A549 (cell line): Measurements from ENCODE around the gene ZNF346. TPM values are rescaled to one million over a fixed set of nuclear protein-coding genes. Genes with fewer than 3 reads are reported as not detected.
A peak's percentile ranks its signal among the peaks of the same experiment; 100 is the strongest.
"Not testable (repeated sequence)": the region's sequence is repeated elsewhere in the genome, so short reads cannot be mapped to it uniquely, and the experiment has no call there.

Experiments
- ATAC-seq, 2 experiments: fragments of 200-7000 bp in 1 of 2; fragments of >200 bp in 1 of 2; cut with Nextera tagmentation in 1 of 2; cut with Tn5 transposase in 1 of 2; 3 replicates each; pipeline versions ENCODE4 v1.8.0 to v1.9.1; 2018 to 2020; ENCODE audit warnings: mild to moderate bottlenecking in 1 of 2, moderate library complexity in 1 of 2
- CTCF ChIA-PET: fragments of 300-600 bp; sonication (Branson Sonifier 250); formaldehyde crosslinking; extraction: SDS; loops from one replicate; lab custom pipeline; 2021; ENCODE audit warnings: antibody characterized with exemption, inconsistent platforms; lab: Yijun Ruan, JAX
- POLR2A ChIA-PET: fragments of 350-600 bp; formaldehyde crosslinking; extraction: SDS; loops from one replicate; lab custom pipeline; 2021; ENCODE audit warnings: antibody characterized with exemption, inconsistent platforms; lab: Yijun Ruan, JAX
- DNase-seq, 2 experiments: peaks; one replicate each; pipeline versions ENCODE4 v3.0.0 to v3.0.0-alpha.2; 2011 to 2016; ENCODE audit warnings: low read depth in 1 of 2, low spot score in 1 of 2
- FAIRE-seq: peaks from 2 replicates; lab custom pipeline; 2011; peaks lifted over from hg19 to GRCh38; lab: Jason Lieb, UNC
- H3K27ac ChIP-seq, 2 experiments: fragments of >200 bp; sonication (Bioruptor Twin); formaldehyde crosslinking; 3 replicates each; pipeline ENCODE4 v1.5.1; 2016 to 2017
- H3K4me1 ChIP-seq: fragments of >200 bp; sonication (Bioruptor Twin); formaldehyde crosslinking; 3 replicates; pipeline ENCODE4 v1.6.1; 2016
- H3K4me2 ChIP-seq: fragments of >200 bp; sonication (Bioruptor Twin); formaldehyde crosslinking; 3 replicates; pipeline ENCODE4 v1.6.1; 2016
- H3K4me3 ChIP-seq: fragments of >200 bp; sonication (Bioruptor Twin); formaldehyde crosslinking; 3 replicates; pipeline ENCODE4 v1.5.1; 2016
- H3K9me3 ChIP-seq: fragments of >200 bp; sonication (Bioruptor Twin); formaldehyde crosslinking; 3 replicates; pipeline ENCODE4 v1.6.1; 2016
- BCL3 ChIP-seq: fragments of >200 bp; sonication (Bioruptor Twin); formaldehyde crosslinking; IDR thresholded peaks from 3 replicates; pipeline ENCODE4 v1.6.1; 2016
- CHD2 ChIP-seq: fragments of 150-350 bp; IDR thresholded peaks from 2 replicates; pipeline ENCODE4 v1.6.1; 2014; ENCODE audit warnings: low read length; ENCODE audit not compliant: partially characterized antibody
- CTCF ChIP-seq: fragments of >200 bp; sonication (Bioruptor Twin); formaldehyde crosslinking; IDR thresholded peaks from 3 replicates; pipeline ENCODE4 v1.5.1; 2016
- EHMT2 ChIP-seq: fragments of 200-600 bp; sonication (generic); IDR thresholded peaks from 2 replicates; pipeline ENCODE4 v1.6.1; 2016; ENCODE audit warnings: antibody characterized with exemption, low read depth, mild to moderate bottlenecking, moderate library complexity
- FOSB ChIP-seq: fragments of 250-450 bp; sonication (Bioruptor Pico); IDR thresholded peaks from 2 replicates; pipeline ENCODE4 v1.5.0; 2020; ENCODE audit warnings: mild to moderate bottlenecking, moderate library complexity
- GATA3 ChIP-seq: IDR thresholded peaks from 2 replicates; pipeline ENCODE4 v1.6.1; 2012; ENCODE audit warnings: borderline replicate concordance
- HOXA7 ChIP-seq: fragments of 250-450 bp; sonication (Bioruptor Pico); IDR thresholded peaks from 2 replicates; pipeline ENCODE4 v1.5.0; 2020; ENCODE audit warnings: mild to moderate bottlenecking, moderate library complexity
- HOXB13 ChIP-seq: fragments of 250-450 bp; sonication (Bioruptor Pico); IDR thresholded peaks from 2 replicates; pipeline ENCODE4 v1.5.0; 2020; ENCODE audit warnings: low read depth, mild to moderate bottlenecking, moderate library complexity
- KDM5A ChIP-seq: fragments of 200-600 bp; sonication (generic); IDR thresholded peaks from 2 replicates; pipeline ENCODE4 v1.6.1; 2016; ENCODE audit warnings: antibody characterized with exemption, mild to moderate bottlenecking
- MAX ChIP-seq: IDR thresholded peaks from 2 replicates; pipeline ENCODE4 v1.6.1; 2012
- MAZ ChIP-seq: fragments of 150-350 bp; IDR thresholded peaks from 2 replicates; pipeline ENCODE4 v1.6.1; 2014; ENCODE audit warnings: antibody characterized with exemption, low read depth, low read length, borderline replicate concordance
- NPAS2 ChIP-seq: fragments of 250-450 bp; sonication (Bioruptor Pico); IDR thresholded peaks from 2 replicates; pipeline ENCODE4 v1.8.0; 2022; ENCODE audit warnings: mild to moderate bottlenecking, moderate library complexity, borderline replicate concordance
- NR3C1 ChIP-seq: fragments of >200 bp; sonication (Bioruptor Twin); formaldehyde crosslinking; IDR thresholded peaks from 3 replicates; pipeline ENCODE4 v1.6.1; 2017
- POLR2A ChIP-seq: IDR thresholded peaks from 2 replicates; pipeline ENCODE4 v1.6.1; 2012; ENCODE audit warnings: mild to moderate bottlenecking, low read length
- POLR2AphosphoS2 ChIP-seq: conservative IDR thresholded peaks from 2 replicates; pipeline ENCODE4 v1.6.1; 2012; ENCODE audit warnings: low read length, improper control_type of control experiment, inconsistent platforms
- RAD21 ChIP-seq, 2 experiments: fragments of >200 bp in 1 of 2; sonication (Bioruptor Twin) in 1 of 2; formaldehyde crosslinking in 1 of 2; IDR thresholded peaks in 1 of 2; conservative IDR thresholded peaks in 1 of 2; 2 replicates in 1 of 2; 3 replicates in 1 of 2; pipeline ENCODE4 v1.6.1; 2012 to 2018; ENCODE audit warnings: inconsistent platforms in 1 of 2
- RARB ChIP-seq: fragments of 250-450 bp; sonication (Bioruptor Pico); IDR thresholded peaks from 2 replicates; pipeline ENCODE4 v1.8.0; 2021; ENCODE audit warnings: mild to moderate bottlenecking, moderate library complexity
- RCOR1 ChIP-seq: fragments of 150-350 bp; IDR thresholded peaks from 2 replicates; pipeline ENCODE4 v1.6.1; 2014; ENCODE audit warnings: antibody characterized with exemption, low read length, low read depth
- SMC3 ChIP-seq: fragments of >200 bp; sonication (Bioruptor Twin); formaldehyde crosslinking; IDR thresholded peaks from 3 replicates; pipeline ENCODE4 v1.6.1; 2018; ENCODE audit warnings: inconsistent platforms
- SREBF2 ChIP-seq: fragments of 450-650 bp; IDR thresholded peaks from 2 replicates; pipeline ENCODE4 v1.6.1; 2014; ENCODE audit warnings: mild to moderate bottlenecking, moderate library complexity
- TP53 ChIP-seq: fragments of 250-450 bp; sonication (Bioruptor Pico); IDR thresholded peaks from 2 replicates; pipeline ENCODE4 v1.5.0; 2021; ENCODE audit warnings: mild to moderate bottlenecking, moderate library complexity
- ZC3H11A ChIP-seq: fragments of 450-650 bp; IDR thresholded peaks from 2 replicates; pipeline ENCODE4 v1.6.1; 2014; ENCODE audit warnings: antibody characterized with exemption, mild to moderate bottlenecking
- WGBS: methylation state at CpG from one replicate; pipeline ENCODE4 v1.1.6; 2017; ENCODE audit errors: missing lambda C conversion rate; 5-methylcytosine and 5-hydroxymethylcytosine counted together
- polyA plus RNA-seq, 4 experiments: library from polyadenylated mRNA; depleted of rRNA in 3 of 4; stranded (reverse); fragments of >200 nt; fragmentation: RNase III in 1 of 4; extraction: RNeasy Plus Mini Kit Qiagen cat#74134 plus additional on column Dnase treatment in 1 of 4; gene quantifications; 2 replicates in 3 of 4; 3 replicates in 1 of 4; pipeline ENCODE4 v1.2.3, GENCODE V29; 2011 to 2017
- TF ChIP-seq, protein P1 (sequence below): fragments of 450-650 bp; IDR thresholded peaks from 2 replicates; pipeline ENCODE4 v1.6.1; 2014; ENCODE audit warnings: antibody characterized with exemption

ZNF346 gene
- polyA plus RNA-seq, 2 of the 4 experiments (the other 2 are of a cell fraction) = 13.5 to 14.1 TPM

GRCh38 chr5:176987583-176987982 is 34.9 kb upstream of the ZNF346 start:
- Histone ChIP-seq H3K4me1 (peaks cover 11% of the 10 kb centered on the region), H3K9me3 (no peaks in the 10 kb centered on the region), H3K4me3 (no peak overlapping the region), H3K27ac (no peak overlapping the region), H3K4me2 (no peak overlapping the region)
- ChIA-PET CTCF (interaction anchor here (1.2 kb wide), 1 partner anchor 9 kb away, joined by 3 read pairs; no protein-coding TSS in a partner anchor), POLR2A (no interaction called here)
- WGBS = 96% methylated on average over 3 of the region's 3 CpGs
- FAIRE-seq (no peak), DNase-seq (no peak), ATAC-seq (no peak)
- no peak for TF ChIP-seq ZC3H11A
- no peak for TF ChIP-seq HOXB13 (CRISPR knock-in tag)
- TF ChIP-seq RCOR1 = no peak
- no peak for TF ChIP-seq FOSB
- no peak for TF ChIP-seq MAZ
- TF ChIP-seq KDM5A = no peak
- TF ChIP-seq HOXA7 (CRISPR knock-in tag) = no peak

DNA sequence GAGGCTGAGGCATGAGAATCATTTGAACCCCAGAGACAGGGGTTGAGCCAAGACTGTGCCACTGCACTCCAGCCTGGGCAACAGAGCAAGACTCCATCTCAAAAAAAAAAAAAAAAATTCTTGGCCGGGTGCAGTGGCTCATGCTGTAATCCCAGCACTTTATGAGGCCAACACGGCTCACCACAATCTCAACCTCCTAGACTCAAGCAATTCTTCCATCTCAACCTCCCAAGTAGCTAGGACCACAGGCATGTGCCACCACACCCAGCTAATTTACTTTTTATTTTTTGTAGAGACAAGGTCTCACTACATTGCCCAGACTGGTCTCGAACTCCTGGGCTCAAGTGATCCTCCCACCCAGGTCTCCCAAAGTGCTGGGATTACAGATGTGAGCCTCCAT is 29.4 kb upstream of the ZNF346 start:
- H3K27ac ChIP-seq, H3K4me2 ChIP-seq, POLR2A ChIA-PET, ATAC-seq, FAIRE-seq, DNase-seq, H3K4me3 ChIP-seq, H3K9me3 ChIP-seq: not testable (repeated sequence)
- 92% methylated on average over 3 of the region's 3 CpGs for WGBS
- H3K4me1 ChIP-seq = peaks cover 16% of the 10 kb centered on the region
- CTCF ChIA-PET = interaction anchor here (0.9 to 1.0 kb wide), 2 partner anchors 12 to 363 kb away, joined by 3 to 5 read pairs; partner anchors contain the start of genes EIF4E1B and SNCB

DNA sequence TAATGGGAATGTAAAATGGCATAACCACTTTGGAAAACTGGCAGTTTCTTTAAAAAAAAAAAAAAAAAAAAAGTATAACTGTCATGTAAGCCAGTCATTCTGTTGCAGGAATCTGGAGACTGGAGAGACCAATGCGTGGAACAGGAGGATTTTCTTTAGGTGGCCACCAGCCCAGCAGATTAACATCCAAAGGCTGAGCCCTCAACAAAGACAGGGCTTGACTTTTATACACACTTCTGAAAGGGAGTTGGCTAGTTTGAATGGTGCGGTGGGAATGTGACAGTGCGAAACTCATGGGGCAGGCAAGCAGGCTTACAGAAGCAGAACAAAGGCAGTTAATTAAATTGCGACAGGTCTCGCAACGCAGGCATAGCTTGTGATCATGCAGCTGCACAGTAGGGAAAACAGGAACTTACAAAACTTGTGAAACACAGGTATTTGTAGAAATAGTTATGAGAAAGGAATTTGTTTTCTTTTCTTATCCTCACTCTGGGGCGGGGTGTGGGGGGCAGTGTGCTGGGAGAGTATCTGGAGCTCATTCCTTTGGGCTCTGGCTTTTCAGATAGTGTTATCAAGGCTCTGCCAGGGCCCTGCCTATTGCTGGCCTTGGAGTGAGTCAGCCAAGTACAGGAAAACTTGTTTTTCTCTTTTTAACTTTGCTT is 27.9 kb upstream of the ZNF346 start:
- Histone ChIP-seq H3K9me3 (peaks cover 7% of the 10 kb centered on the region; the same call in 2 of the 3 replicates), H3K4me1 (peaks cover 16% of the 10 kb centered on the region), H3K4me2 (no peak overlapping the region), H3K4me3 (no peak overlapping the region), H3K27ac (no peak overlapping the region)
- no peak for ATAC-seq
- ChIA-PET CTCF (interaction anchor here (2.3 kb wide), 1 partner anchor 11 kb away, joined by 10 read pairs; no protein-coding TSS in a partner anchor), POLR2A (no interaction called here)
- 84% methylated on average over 7 of the region's 7 CpGs for WGBS
- TF ChIP-seq, protein P1, sequence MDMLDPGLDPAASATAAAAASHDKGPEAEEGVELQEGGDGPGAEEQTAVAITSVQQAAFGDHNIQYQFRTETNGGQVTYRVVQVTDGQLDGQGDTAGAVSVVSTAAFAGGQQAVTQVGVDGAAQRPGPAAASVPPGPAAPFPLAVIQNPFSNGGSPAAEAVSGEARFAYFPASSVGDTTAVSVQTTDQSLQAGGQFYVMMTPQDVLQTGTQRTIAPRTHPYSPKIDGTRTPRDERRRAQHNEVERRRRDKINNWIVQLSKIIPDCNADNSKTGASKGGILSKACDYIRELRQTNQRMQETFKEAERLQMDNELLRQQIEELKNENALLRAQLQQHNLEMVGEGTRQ = no peak
- no peak for TF ChIP-seq POLR2AphosphoS2
- no peak for TF ChIP-seq CTCF
- FAIRE-seq = no peak
- peak in 1 of 2 experiments; percentile 41 for DNase-seq

DNA sequence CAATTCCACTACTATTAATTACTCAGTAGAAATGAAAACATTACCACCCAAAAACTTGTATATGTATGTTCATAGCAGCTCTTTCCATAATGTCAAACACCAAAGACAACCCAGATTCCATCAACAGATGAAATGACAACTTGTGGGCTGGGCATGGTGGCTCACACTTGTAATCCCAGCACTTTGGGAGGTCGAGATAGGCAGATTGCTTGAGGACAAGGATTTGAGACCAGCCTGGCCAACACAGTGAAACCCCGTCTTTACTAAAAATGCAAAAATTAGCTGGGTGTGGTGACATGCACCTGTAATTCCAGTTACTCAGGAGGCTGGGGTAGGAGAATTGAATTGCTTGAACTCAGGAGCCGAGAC is 27.4 kb upstream of the ZNF346 start:
- 83% methylated on average over 3 of the region's 3 CpGs for WGBS
- ChIA-PET POLR2A (no interaction called here), CTCF (interaction anchor here (1.3 to 2.3 kb wide), 2 partner anchors 10 to 77 kb away, joined by 3 to 10 read pairs; no protein-coding TSS in a partner anchor)
- Histone ChIP-seq H3K9me3 (peaks cover 7% of the 10 kb centered on the region; the same call in 2 of the 3 replicates), H3K4me2 (no peak overlapping the region), H3K27ac (no peak overlapping the region), H3K4me3 (no peak overlapping the region), H3K4me1 (peaks cover 16% of the 10 kb centered on the region)
- FAIRE-seq (no peak), ATAC-seq (no peak), DNase-seq (no peak)
- TF ChIP-seq NR3C1 (no peak), MAX (no peak), RARB (CRISPR knock-in tag) (no peak), POLR2AphosphoS2 (no peak), TP53 (CRISPR knock-in tag) (no peak), EHMT2 (no peak), KDM5A (no peak), POLR2A (no peak), CHD2 (no peak), RAD21 (conservative IDR thresholded peaks at IDR 0.05 in 1 of 2, IDR thresholded peaks at IDR 0.05 in 1 of 2) (no peak), SMC3 (no peak), GATA3 (no peak), BCL3 (no peak), CTCF (no peak), NPAS2 (CRISPR knock-in tag) (no peak), SREBF2 (no peak)
